Gastrocnemius medialis (tissue), 4 donors: ENCODE data around the gene TSHR.

Source experiments
- POLR2A ChIP-seq, 2 donors: fragments of 450-650 bp; IDR thresholded peaks; one replicate each; pipeline ENCODE4 v1.6.1; 2017; ENCODE audit warnings: antibody characterized with exemption in 2 of 2, mild to moderate bottlenecking in 2 of 2, moderate library complexity in 2 of 2
- TF ChIP-seq, protein P1 (sequence below), 5 experiments: fragments of 450-650 bp in 3 of 5; fragments of 200-600 bp in 2 of 5; sonication (generic) in 2 of 5; IDR thresholded peaks in 4 of 5; conservative IDR thresholded peaks in 1 of 5; 1 replicate in 4 of 5; 2 replicates in 1 of 5; pipeline ENCODE4 v1.5.1; 2016 to 2019; ENCODE audit warnings: antibody characterized with exemption in 5 of 5, mild to moderate bottlenecking in 3 of 5, moderate library complexity in 3 of 5

DNA sequence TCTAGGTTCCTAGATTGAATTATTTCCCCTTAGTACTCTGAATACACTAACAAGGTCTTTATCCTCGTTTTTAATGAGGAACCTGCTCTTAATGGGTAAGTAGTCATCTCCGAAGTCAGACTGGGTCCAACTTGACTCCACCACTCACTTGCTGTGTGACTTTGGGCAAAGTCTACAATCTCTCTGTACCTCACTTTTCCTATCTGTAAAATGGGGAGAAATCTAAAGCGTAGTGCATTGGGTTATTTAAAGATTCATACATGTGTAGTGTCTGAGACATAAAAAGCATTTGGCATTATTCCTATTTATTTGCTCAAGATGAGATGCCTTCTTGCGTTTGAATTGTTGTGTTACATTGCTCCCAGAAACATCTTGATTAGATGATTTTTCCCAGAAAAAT is 213.8 kb downstream of the TSHR start:
- TF ChIP-seq, protein P1, sequence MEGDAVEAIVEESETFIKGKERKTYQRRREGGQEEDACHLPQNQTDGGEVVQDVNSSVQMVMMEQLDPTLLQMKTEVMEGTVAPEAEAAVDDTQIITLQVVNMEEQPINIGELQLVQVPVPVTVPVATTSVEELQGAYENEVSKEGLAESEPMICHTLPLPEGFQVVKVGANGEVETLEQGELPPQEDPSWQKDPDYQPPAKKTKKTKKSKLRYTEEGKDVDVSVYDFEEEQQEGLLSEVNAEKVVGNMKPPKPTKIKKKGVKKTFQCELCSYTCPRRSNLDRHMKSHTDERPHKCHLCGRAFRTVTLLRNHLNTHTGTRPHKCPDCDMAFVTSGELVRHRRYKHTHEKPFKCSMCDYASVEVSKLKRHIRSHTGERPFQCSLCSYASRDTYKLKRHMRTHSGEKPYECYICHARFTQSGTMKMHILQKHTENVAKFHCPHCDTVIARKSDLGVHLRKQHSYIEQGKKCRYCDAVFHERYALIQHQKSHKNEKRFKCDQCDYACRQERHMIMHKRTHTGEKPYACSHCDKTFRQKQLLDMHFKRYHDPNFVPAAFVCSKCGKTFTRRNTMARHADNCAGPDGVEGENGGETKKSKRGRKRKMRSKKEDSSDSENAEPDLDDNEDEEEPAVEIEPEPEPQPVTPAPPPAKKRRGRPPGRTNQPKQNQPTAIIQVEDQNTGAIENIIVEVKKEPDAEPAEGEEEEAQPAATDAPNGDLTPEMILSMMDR (IDR thresholded peaks at IDR 0.05 in 4 of 5, conservative IDR thresholded peaks at IDR 0.05 in 1 of 5) = no peak
- no peak for TF ChIP-seq POLR2A (IDR thresholded peaks at IDR 0.05)
